CD4-positive, alpha-beta T cell treated with Interleukin-10 for 1 hour (primary cell): ENCODE measurements around the gene PRMT6.
"Not testable (repeated sequence)": the region's sequence is repeated elsewhere in the genome, so short reads cannot be mapped to it uniquely, and the experiment has no call there.

Experiments used
- DNase-seq: peaks from one replicate; pipeline ENCODE4 v3.0.0-alpha.2; 2020

Gene PRMT6

DNA sequence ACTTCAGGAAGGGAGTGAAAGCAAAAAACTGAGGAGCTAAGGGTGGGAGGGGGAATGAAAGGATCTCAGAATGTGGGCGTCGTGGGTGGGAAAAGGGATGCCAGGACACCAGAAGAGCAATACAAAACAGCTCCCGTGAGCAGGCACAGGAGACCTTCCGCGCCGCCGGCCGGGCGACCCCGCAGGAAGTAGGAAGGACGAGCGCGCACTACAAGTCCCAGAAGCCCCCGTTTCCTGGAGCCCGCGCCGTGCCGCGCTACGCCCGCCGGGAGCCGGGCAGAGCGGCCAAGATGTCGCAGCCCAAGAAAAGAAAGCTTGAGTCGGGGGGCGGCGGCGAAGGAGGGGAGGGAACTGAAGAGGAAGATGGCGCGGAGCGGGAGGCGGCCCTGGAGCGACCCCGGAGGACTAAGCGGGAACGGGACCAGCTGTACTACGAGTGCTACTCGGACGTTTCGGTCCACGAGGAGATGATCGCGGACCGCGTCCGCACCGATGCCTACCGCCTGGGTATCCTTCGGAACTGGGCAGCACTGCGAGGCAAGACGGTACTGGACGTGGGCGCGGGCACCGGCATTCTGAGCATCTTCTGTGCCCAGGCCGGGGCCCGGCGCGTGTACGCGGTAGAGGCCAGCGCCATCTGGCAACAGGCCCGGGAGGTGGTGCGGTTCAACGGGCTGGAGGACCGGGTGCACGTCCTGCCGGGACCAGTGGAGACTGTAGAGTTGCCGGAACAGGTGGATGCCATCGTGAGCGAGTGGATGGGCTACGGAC lies at the start of gene PRMT6:
Gene PRMT6, plus strand, starts transcription at position 249 of the 771 bp plus-strand sequence. Its CDS starts 42 bp downstream, at position 291.
- peak; percentile 77 for DNase-seq

GRCh38 chr1:107009281-107009680 lies 47.2 kb upstream of the PRMT6 start:
- DNase-seq = no peak

GRCh38 chr1:107010582-107010981 lies 45.9 kb upstream of the PRMT6 start:
- no peak for DNase-seq

GRCh38 chr1:107016376-107016978 lies 40.0 kb upstream of the PRMT6 start:
- DNase-seq = no peak

DNA sequence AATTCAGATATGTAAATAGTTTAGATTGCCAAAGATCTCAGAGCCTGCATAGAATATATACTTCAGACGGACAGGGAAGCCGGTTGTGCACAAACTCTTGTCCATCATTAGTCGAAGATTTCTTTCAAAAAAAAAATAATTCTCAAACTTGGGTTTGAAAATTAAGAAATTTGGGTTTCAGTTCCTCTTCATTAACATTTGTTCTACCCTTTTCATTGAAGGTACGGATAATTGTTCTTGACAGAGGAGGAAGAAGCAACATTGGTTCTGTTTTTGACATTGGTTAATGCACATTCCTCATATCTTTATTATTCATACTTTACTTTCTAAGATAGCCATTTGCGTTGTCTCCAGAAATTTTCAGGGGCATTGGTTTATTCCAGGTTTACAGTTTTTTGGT lies 38.0 kb upstream of the PRMT6 start:
- no peak for DNase-seq

GRCh38 chr1:107019166-107019565 lies 37.3 kb upstream of the PRMT6 start:
- no peak for DNase-seq

GRCh38 chr1:107038874-107039273 lies 17.6 kb upstream of the PRMT6 start:
- not testable (repeated sequence) for DNase-seq

- not testable (repeated sequence) for DNase-seq
Measured at GRCh38 chr1:107044310-107045220, 11.9 kb upstream of the PRMT6 start.

- DNase-seq = no peak
Measured at GRCh38 chr1:107047602-107048001, 8.9 kb upstream of the PRMT6 start.

DNA sequence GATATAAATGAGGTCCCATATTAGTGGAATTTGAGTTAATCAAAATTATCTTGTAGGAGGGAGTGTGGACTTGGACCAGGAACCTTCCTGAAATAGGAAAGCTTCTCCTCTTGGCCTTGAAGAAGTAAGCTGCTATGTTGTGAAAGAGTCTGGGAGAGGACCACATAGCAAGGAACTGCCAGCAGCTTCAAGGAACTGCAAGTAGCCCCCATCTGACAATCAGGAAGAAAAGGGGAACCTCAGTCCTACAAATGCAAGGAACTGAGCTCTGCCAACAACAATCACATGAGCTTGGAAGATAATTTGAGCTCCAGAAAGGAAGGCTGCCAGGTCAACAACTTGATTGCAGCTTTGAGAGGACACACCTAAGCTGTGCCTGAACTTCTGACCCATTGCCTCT lies 8.2 kb upstream of the PRMT6 start:
- no peak for DNase-seq

- DNase-seq = no peak
Measured at GRCh38 chr1:107051266-107051665, 5.2 kb upstream of the PRMT6 start.

DNA sequence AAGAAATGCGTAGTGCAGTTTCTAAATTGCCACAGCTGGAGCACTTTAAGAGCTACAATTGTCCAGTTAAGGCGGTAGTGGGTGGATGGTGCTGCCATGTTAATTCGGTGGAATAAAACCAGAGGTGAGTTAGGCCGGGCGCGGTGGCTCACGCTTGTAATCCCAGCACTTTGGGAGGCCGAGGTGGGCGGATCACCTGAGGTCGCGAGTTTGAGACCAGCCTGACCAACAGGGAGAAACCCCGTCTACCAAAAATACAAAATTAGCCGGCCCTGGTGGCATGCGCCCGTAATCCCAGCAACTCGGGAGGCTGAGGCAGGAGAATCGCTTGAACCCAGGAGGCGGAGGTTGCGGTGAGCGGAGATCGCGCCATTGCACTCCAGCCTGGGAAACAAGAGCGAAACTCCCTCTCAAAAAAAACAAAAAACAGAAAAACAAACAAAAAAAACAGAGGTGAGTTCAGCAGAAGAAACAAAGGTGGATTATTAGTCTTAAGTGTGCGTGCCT lies 502 bp upstream of the PRMT6 start:
- not testable (repeated sequence) for DNase-seq

DNA sequence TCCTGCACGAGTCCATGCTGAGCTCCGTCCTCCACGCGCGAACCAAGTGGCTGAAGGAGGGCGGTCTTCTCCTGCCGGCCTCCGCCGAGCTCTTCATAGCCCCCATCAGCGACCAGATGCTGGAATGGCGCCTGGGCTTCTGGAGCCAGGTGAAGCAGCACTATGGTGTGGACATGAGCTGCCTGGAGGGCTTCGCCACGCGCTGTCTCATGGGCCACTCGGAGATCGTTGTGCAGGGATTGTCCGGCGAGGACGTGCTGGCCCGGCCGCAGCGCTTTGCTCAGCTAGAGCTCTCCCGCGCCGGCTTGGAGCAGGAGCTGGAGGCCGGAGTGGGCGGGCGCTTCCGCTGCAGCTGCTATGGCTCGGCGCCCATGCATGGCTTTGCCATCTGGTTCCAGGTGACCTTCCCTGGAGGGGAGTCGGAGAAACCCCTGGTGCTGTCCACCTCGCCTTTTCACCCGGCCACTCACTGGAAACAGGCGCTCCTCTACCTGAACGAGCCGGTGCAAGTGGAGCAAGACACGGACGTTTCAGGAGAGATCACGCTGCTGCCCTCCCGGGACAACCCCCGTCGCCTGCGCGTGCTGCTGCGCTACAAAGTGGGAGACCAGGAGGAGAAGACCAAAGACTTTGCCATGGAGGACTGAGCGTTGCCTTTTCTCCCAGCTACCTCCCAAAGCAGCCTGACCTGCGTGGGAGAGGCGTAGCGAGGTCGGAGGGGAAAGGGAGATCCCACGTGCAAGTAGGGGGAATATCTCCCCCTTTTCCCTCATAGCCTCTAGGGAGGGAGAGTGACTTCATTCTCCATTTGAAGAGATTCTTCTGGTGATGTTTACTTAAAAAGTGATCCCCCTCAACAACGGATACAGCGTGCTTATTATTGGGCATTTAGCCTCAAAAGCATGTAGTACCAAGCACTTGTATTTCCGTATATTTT lies 991 bp downstream of the PRMT6 start:
- DNase-seq = peak; percentile 21

- no peak for DNase-seq
Measured at GRCh38 chr1:107058245-107059032, 2.0 kb downstream of the PRMT6 start.

DNA sequence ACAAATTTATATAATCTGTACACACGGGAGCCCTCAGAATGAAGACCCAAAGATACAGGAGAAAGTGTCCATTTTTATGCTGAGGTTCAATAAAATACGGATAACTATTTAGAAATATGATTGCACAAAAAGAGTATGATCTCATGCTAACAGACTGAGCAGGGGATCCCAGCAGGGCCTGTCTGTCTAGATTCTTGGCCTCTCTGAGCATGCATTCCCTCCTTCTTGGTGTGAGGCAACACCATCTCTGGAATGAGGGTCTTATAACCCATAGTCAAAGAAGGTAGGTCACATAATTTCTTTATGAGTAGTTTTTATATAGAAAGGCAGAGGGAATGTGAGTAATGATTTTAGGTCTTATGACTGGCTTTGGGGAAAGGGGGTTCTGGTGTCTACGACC lies 5.4 kb downstream of the PRMT6 start:
- DNase-seq = no peak

DNA sequence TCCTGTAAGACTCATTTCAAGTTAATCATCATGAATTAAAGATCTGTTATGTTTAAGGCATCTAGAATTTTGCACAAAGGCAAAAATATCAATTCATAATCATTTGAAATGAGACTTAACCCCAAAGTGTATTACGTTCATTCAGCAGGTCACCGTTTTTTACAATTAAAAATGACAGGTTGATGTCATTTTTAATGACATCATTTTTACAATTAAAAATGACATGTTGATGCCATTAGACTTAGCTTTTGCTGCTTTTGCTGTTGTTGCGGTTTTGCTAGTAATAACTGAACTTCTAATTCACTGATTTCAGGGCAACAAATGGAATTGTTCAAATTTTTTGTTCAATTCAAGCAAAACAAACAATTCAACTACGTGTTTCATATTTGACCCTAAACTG lies 17.0 kb downstream of the PRMT6 start:
- no peak for DNase-seq

DNA sequence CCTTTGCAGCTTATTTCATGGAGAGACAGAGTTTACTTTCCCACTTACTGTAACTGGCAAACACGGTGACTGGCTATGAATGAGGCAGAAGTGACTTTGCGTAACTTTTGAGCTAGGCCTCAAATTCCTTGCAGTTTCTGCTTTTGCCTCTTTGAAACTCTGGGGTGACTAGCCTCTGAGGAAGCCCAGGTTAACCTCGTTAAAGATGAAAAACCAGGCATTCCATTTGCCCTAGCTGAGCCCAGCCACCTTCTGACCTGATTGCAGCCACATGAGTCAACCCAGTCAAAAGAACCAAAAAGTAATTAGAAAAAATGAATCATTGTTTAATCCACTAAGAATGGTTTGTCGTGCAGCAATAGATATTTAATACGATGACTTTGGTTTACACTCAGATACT lies 20.4 kb downstream of the PRMT6 start:
- no peak for DNase-seq

DNA sequence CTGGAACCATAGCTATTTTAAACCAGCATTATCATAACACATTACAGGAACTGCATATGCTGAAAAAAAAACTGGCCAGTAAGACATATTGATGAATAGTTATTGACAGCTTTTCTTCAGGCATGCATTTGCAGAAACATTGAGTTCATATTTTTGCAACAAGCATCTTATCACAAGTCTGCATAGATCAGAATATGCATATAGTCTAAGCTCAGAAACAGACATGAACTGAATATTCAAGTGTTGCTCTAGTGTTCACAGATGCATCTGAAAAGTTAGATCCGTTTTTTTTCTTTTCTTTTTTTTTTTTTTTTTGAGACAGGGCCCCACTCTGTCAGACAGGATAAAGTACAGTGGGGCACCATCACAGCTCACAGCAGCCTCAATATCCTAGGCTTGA lies 22.8 kb downstream of the PRMT6 start:
- no peak for DNase-seq

GRCh38 chr1:107081102-107081501 lies 24.6 kb downstream of the PRMT6 start:
- no peak for DNase-seq

DNA sequence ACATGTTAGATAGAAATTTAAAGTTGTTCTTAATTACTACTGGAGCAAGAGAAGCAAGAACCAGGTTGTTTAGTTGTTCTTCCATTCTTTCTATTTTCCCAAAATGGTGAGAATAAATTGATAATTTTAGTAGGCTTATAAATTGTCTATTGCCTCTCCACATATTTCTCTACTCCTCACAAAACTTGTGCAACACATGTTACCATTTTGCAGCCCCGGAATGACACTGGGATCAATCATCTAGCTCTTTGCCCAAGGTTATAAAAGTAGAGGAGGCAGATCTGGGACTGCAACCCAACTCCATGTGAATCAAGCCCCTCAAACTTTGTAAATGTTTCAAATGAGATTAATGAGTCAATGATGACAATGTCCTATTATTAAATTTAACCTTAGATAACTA lies 34.9 kb downstream of the PRMT6 start:
- no peak for DNase-seq

GRCh38 chr1:107093395-107093794 lies 36.9 kb downstream of the PRMT6 start:
- DNase-seq = not testable (repeated sequence)
